B cell (primary cell): Measurements from ENCODE around the gene KCNK1. TPM values are rescaled to one million over a fixed set of nuclear protein-coding genes. Genes with fewer than 3 reads are reported as not detected.
"Not testable (repeated sequence)": the region's sequence is repeated elsewhere in the genome, so short reads cannot be mapped to it uniquely, and the experiment has no call there.

Source experiments
- ATAC-seq: fragments of 200-7000 bp; cut with Tn5 transposase; one replicate; pipeline ENCODE4 v1.10.0; 2021; ENCODE audit warnings: low read depth, mild to moderate bottlenecking, moderate number of reproducible peaks, moderate library complexity
- CTCF ChIA-PET: fragments of 350-600 bp; sonication (Branson Sonifier 250); formaldehyde crosslinking; loops from one replicate; lab custom pipeline; 2021; ENCODE audit warnings: antibody characterized with exemption, inconsistent platforms; lab: Charles Lee
- POLR2A ChIA-PET: fragments of 350-600 bp; sonication (Branson Sonifier 250); formaldehyde crosslinking; loops from one replicate; lab custom pipeline; 2021; ENCODE audit warnings: antibody characterized with exemption; lab: Charles Lee
- DNase-seq: peaks from one replicate; pipeline ENCODE4 v3.0.0; 2013
- H2AFZ ChIP-seq: 2 replicates; pipeline ENCODE4 v1.6.1; 2012; ENCODE audit warnings: mild to moderate bottlenecking, low read depth, low read length; ENCODE audit not compliant: insufficient read depth, poor library complexity, severe bottlenecking
- H3K27ac ChIP-seq, 2 donors: 1 replicate in 1 of 2; 2 replicates in 1 of 2; pipeline ENCODE4 v1.5.1; 2012 to 2013; ENCODE audit warnings: low read length in 2 of 2, mild to moderate bottlenecking in 2 of 2, moderate library complexity in 1 of 2
- H3K27me3 ChIP-seq, 4 experiments: fragments of 200-600 bp in 1 of 4; sonication (generic) in 1 of 4; replicated peaks in 1 of 4; 1 replicate in 2 of 4; 2 replicates in 2 of 4; pipeline versions ENCODE4 v1.6.1 to v1.7.0; 2013 to 2016; ENCODE audit warnings: low read length in 3 of 4, mild to moderate bottlenecking in 2 of 4, mixed read lengths in 1 of 4, moderate library complexity in 1 of 4; ENCODE audit not compliant: insufficient read depth in 4 of 4, control insufficient read depth in 3 of 4; ENCODE audit errors: control extremely low read depth in 1 of 4
- H3K36me3 ChIP-seq, 2 experiments: replicated peaks in 1 of 2; 1 replicate in 1 of 2; 2 replicates in 1 of 2; pipeline versions ENCODE4 v1.6.1 to v1.7.1; 2013; ENCODE audit warnings: low read length in 1 of 2; ENCODE audit not compliant: insufficient read depth in 2 of 2, control insufficient read depth in 1 of 2; ENCODE audit errors: control extremely low read depth in 1 of 2, extremely low read depth in 1 of 2
- H3K4me1 ChIP-seq, 2 donors: fragments of 200-600 bp in 1 of 2; sonication (generic) in 1 of 2; 1 replicate in 1 of 2; 2 replicates in 1 of 2; pipeline versions ENCODE4 v1.5.1 to v1.6.1; 2013 to 2017; ENCODE audit warnings: low read length in 2 of 2; ENCODE audit not compliant: control insufficient read depth in 2 of 2, insufficient read depth in 2 of 2
- H3K4me2 ChIP-seq: replicated peaks from 2 replicates; pipeline ENCODE3; 2012; ENCODE audit warnings: mild to moderate bottlenecking, low read depth, low read length; ENCODE audit not compliant: poor library complexity, severe bottlenecking
- H3K4me3 ChIP-seq, 5 experiments: fragments of 200-600 bp in 1 of 5; sonication (generic) in 1 of 5; 1 replicate in 3 of 5; 2 replicates in 2 of 5; pipeline versions ENCODE4 v1.5.1 to v1.7.0; 2011 to 2016; ENCODE audit warnings: low read length in 4 of 5, mild to moderate bottlenecking in 4 of 5, low read depth in 2 of 5, control low read depth in 1 of 5, moderate library complexity in 1 of 5; ENCODE audit not compliant: insufficient read depth in 1 of 5; ENCODE audit errors: control extremely low read depth in 1 of 5, extremely low read depth in 1 of 5
- H3K79me2 ChIP-seq: fragments of 200-600 bp; sonication (generic); one replicate; pipeline ENCODE4 v1.6.0; 2016; ENCODE audit warnings: low read length; ENCODE audit not compliant: control insufficient read depth, insufficient read depth
- H3K9ac ChIP-seq: fragments of 200-600 bp; sonication (generic); 2 replicates; pipeline ENCODE4 v1.6.1; 2017; ENCODE audit warnings: mild to moderate bottlenecking, low read length, moderate library complexity
- H3K9me3 ChIP-seq, 3 donors: one replicate each; pipeline versions ENCODE4 v1.6.1 to v1.7.1; 2013; ENCODE audit warnings: low read length in 2 of 3; ENCODE audit not compliant: control insufficient read depth in 2 of 3, insufficient read depth in 1 of 3; ENCODE audit errors: control extremely low read depth in 1 of 3
- H4K20me1 ChIP-seq: 2 replicates; pipeline ENCODE4 v1.6.0; 2012; ENCODE audit warnings: mild to moderate bottlenecking, low read length; ENCODE audit not compliant: insufficient read depth, control insufficient read depth, poor library complexity, severe bottlenecking
- H3K27ac Mint-ChIP-seq: one replicate; pipeline ENCODE4 v1.8.0; 2021; ENCODE audit warnings: mixed read lengths
- H3K27me3 Mint-ChIP-seq: one replicate; pipeline ENCODE4 v1.8.0; 2021; ENCODE audit warnings: mixed read lengths
- H3K4me1 Mint-ChIP-seq: one replicate; pipeline ENCODE4 v1.8.0; 2021; ENCODE audit warnings: mixed read lengths
- H3K4me3 Mint-ChIP-seq: one replicate; pipeline ENCODE4 v1.8.0; 2021; ENCODE audit warnings: mixed read lengths
- H3K9me3 Mint-ChIP-seq: one replicate; pipeline ENCODE4 v1.8.0; 2022; ENCODE audit warnings: mixed read lengths; ENCODE audit not compliant: insufficient read depth
- CTCF ChIP-seq: fragments of 200-600 bp; IDR thresholded peaks from one replicate; pipeline ENCODE4 v1.8.0; 2022; ENCODE audit warnings: antibody characterized with exemption, mild to moderate bottlenecking
- EZH2 ChIP-seq: IDR thresholded peaks from 2 replicates; pipeline ENCODE4 v1.6.1; 2012; ENCODE audit warnings: borderline replicate concordance, low read depth, mild to moderate bottlenecking, moderate library complexity, low read length; ENCODE audit not compliant: insufficient read depth, poor library complexity, severe bottlenecking
- WGBS: methylation state at CpG from one replicate; pipeline ENCODE4 v1.1.5; 2013; ENCODE audit warnings: missing lambda C conversion rate; ENCODE audit not compliant: insufficient coverage; 5-methylcytosine and 5-hydroxymethylcytosine counted together
- intact Hi-C: fragments of 100-400 bp; cut with micrococcal nuclease; formaldehyde crosslinking; loops from one replicate; pipeline ENCODE4 v1.10.0; 2022
- polyA plus RNA-seq: library from polyadenylated mRNA; depleted of rRNA; stranded (reverse); fragments of >200 nt; gene quantifications from 2 replicates; pipeline ENCODE4 v1.2.3, GENCODE V29; 2012
- total RNA-seq, 2 donors: library from RNA; stranded (reverse); fragments of 120-200 nt in 1 of 2; gene quantifications; 1 replicate in 1 of 2; 2 replicates in 1 of 2; pipeline versions ENCODE4 v1.2.3 to v1.2.4, GENCODE V29; 2013 to 2022

KCNK1 gene
- total and polyA plus RNA-seq, 2 donors (not counting 1 experiment from before 2014, with no cell fraction given) = not detected

- Mint-ChIP-seq H3K27me3 (peaks cover 5% of the 10 kb centered on the region), H3K4me1 (no peaks in the 10 kb centered on the region), H3K9me3 (no peaks in the 10 kb centered on the region), H3K27ac (no peak overlapping the region), H3K4me3 (no peak overlapping the region)
- Histone ChIP-seq H3K27me3 (no peaks in the 10 kb centered on the region), H4K20me1 (no peaks in the 10 kb centered on the region), H3K9me3 (peaks cover 0 to 3% (median 0%) of the 10 kb centered on the region in 3 donors), H3K4me1 (no peaks in the 10 kb centered on the region), H2AFZ (no peak overlapping the region), H3K9ac (no peak overlapping the region), H3K36me3 (no peaks in the 10 kb centered on the region), H3K4me2 (no peak overlapping the region), H3K27ac (no peak overlapping the region), H3K79me2 (no peaks in the 10 kb centered on the region), H3K4me3 (no peak overlapping the region)
- WGBS = 90% methylated on average over 2 of the region's 8 CpGs
- POLR2A ChIA-PET = no interaction called here
- CTCF ChIA-PET = no interaction called here
- no peak for TF ChIP-seq EZH2
- no peak for TF ChIP-seq CTCF
- DNase-seq (no peak), ATAC-seq (no peak)
- intact Hi-C loops = no loop called here
These were observed 54.3 kb downstream of the KCNK1 start for GRCh38 chr1:233668146-233668724.

DNA sequence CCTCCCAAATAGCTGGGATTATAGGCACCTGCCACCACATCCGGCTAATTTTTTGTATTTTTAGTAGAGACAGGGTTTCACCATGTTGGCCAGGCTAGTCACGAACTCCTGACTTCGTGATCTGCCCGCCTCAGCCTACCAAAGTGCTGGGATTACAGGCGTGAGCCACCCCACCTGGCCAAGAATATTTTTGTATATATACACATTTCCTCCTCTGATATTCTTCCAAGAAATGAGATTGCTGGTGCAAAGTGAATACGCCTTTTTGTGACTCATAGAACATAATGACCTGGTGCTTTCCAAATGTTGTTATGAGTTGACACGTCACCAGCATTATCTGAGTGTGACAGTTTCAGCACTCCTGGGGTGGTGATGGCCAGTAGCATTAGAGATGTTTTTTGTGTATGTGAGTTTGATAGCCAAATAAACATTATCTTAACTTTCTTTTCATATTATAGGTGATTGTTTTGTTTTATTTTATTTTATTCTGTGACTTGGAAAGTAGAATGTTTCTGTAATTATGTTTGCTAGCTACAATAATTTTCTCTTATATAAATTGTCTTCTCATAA lies 54.9 kb downstream of the KCNK1 start:
- Histone ChIP-seq H3K9me3 (peaks cover 0 to 3% (median 0%) of the 10 kb centered on the region in 3 donors), H3K27me3 (no peaks in the 10 kb centered on the region), H3K36me3 (no peaks in the 10 kb centered on the region), H3K9ac (no peak overlapping the region), H3K27ac (no peak overlapping the region), H3K4me3 (no peak overlapping the region), H3K4me1 (no peaks in the 10 kb centered on the region), H3K79me2 (no peaks in the 10 kb centered on the region), H3K4me2 (no peak overlapping the region), H2AFZ (no peak overlapping the region), H4K20me1 (no peaks in the 10 kb centered on the region)
- ChIA-PET POLR2A (no interaction called here), CTCF (no interaction called here)
- no peak overlapping the region for H3K27ac Mint-ChIP-seq
- TF ChIP-seq EZH2 (no peak), CTCF (no peak)
- WGBS = 74% methylated on average over 3 of the region's 7 CpGs
- H3K27me3 Mint-ChIP-seq = peaks cover 5% of the 10 kb centered on the region
- DNase-seq (no peak), ATAC-seq (no peak)
- intact Hi-C loops = no loop called here
- H3K9me3 Mint-ChIP-seq = no peaks in the 10 kb centered on the region
- no peaks in the 10 kb centered on the region for H3K4me1 Mint-ChIP-seq
- H3K4me3 Mint-ChIP-seq = no peak overlapping the region

DNA sequence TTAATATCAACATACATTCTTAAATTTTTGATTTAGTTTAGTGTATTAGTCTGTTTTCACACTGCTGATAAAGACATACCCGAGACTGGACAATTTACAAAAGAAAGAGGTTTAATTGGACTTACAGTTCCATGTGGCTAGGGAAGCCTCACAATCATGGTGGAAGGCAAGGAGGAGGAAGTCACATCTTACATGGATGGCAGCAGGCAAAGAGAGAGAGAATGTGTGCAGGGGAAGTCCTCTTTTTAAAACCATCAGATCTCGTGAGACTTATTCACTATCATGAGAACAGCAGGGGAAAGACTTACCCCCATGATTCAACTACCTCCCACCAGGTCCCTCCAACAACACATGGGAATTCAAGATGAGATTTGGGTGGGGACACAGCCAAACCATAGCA lies 56.5 kb downstream of the KCNK1 start:
- ATAC-seq, H3K27ac Mint-ChIP-seq, CTCF ChIA-PET, POLR2A ChIA-PET, H3K4me1 ChIP-seq, H3K36me3 ChIP-seq, H3K4me1 Mint-ChIP-seq, H2AFZ ChIP-seq, H3K4me3 ChIP-seq, H3K9me3 Mint-ChIP-seq, H3K27me3 ChIP-seq, intact Hi-C loops, DNase-seq, H3K9me3 ChIP-seq, H3K4me2 ChIP-seq, H3K79me2 ChIP-seq, H3K27ac ChIP-seq, H3K4me3 Mint-ChIP-seq, H3K9ac ChIP-seq, H4K20me1 ChIP-seq, H3K27me3 Mint-ChIP-seq: not testable (repeated sequence)
- no CpG with 5 or more reads among the region's 2 CpGs for WGBS
